ENCODE measurements around the gene TNFRSF1A. TPM values are rescaled to one million over a fixed set of nuclear protein-coding genes. Genes with fewer than 3 reads are reported as not detected.

TNFRSF1A gene
- total RNA-seq, 1 experiment from 2014 or later: 91.5 TPM

- CTCF ChIA-PET: no interaction called here
- Histone ChIP-seq H3K4me1 (ENCODE audit: insufficient read depth, low read length, poor library complexity, severe bottlenecking) (peaks cover 15% of the 10 kb centered on the region), H3K27me3 (replicated peaks; ENCODE audit: insufficient read depth, low read depth, low read length, poor library complexity) (no peaks in the 10 kb centered on the region), H3K36me3 (ENCODE audit: insufficient read depth, low read length, poor library complexity, severe bottlenecking) (no peaks in the 10 kb centered on the region), H3K27ac (ENCODE audit: low read depth, low read length, poor library complexity, severe bottlenecking) (no peak overlapping the region), H3K9me3 (ENCODE audit: low read depth, low read length, poor library complexity, severe bottlenecking) (no peaks in the 10 kb centered on the region), H3K4me3 (ENCODE audit: low read depth, low read length, poor library complexity, severe bottlenecking) (no peak overlapping the region)
- TF ChIP-seq CTCF (conservative IDR thresholded peaks at IDR 0.05; ENCODE audit: low read depth, low read length): no peak
- TF ChIP-seq EZH2 (IDR thresholded peaks at IDR 0.05; ENCODE audit: borderline replicate concordance, low read depth, low read length, poor library complexity, severe bottlenecking): no peak
- intact Hi-C loops (cut with micrococcal nuclease; ENCODE audit: unreplicated experiment): no loop called here
- BruUV-seq (replicated peaks): no TSS peak
- DNase-seq (ENCODE audit: low spot score): no peak
- POLR2A ChIA-PET (ENCODE audit: low non-redundant PET): no interaction called here
These were observed 28.7 kb upstream of the TNFRSF1A start for GRCh38 chr12:6370576-6370935.

- BruUV-seq (replicated peaks): no TSS peak
- ChIA-PET POLR2A (ENCODE audit: low non-redundant PET) (no interaction called here), CTCF (no interaction called here)
- intact Hi-C loops (cut with micrococcal nuclease; ENCODE audit: unreplicated experiment): no loop called here
- Histone ChIP-seq H3K4me1 (ENCODE audit: insufficient read depth, low read length, poor library complexity, severe bottlenecking) (peaks cover 15% of the 10 kb centered on the region), H3K27ac (ENCODE audit: low read depth, low read length, poor library complexity, severe bottlenecking) (no peak overlapping the region), H3K4me3 (ENCODE audit: low read depth, low read length, poor library complexity, severe bottlenecking) (no peak overlapping the region), H3K27me3 (replicated peaks; ENCODE audit: insufficient read depth, low read depth, low read length, poor library complexity) (no peaks in the 10 kb centered on the region), H3K36me3 (ENCODE audit: insufficient read depth, low read length, poor library complexity, severe bottlenecking) (no peaks in the 10 kb centered on the region), H3K9me3 (ENCODE audit: low read depth, low read length, poor library complexity, severe bottlenecking) (no peaks in the 10 kb centered on the region)
- TF ChIP-seq CTCF (conservative IDR thresholded peaks at IDR 0.05; ENCODE audit: low read depth, low read length) (no peak), EZH2 (IDR thresholded peaks at IDR 0.05; ENCODE audit: borderline replicate concordance, low read depth, low read length, poor library complexity, severe bottlenecking) (no peak)
- DNase-seq (ENCODE audit: low spot score): no peak
These were observed 28.2 kb upstream of the TNFRSF1A start for GRCh38 chr12:6369916-6370575.

GRCh38 chr12:6368906-6369525 lies 27.1 kb upstream of the TNFRSF1A start:
- intact Hi-C loops (cut with micrococcal nuclease; ENCODE audit: unreplicated experiment): no loop called here
- Histone ChIP-seq H3K9me3 (ENCODE audit: low read depth, low read length, poor library complexity, severe bottlenecking) (no peaks in the 10 kb centered on the region), H3K4me3 (ENCODE audit: low read depth, low read length, poor library complexity, severe bottlenecking) (no peak overlapping the region), H3K4me1 (ENCODE audit: insufficient read depth, low read length, poor library complexity, severe bottlenecking) (peaks cover 15% of the 10 kb centered on the region), H3K27ac (ENCODE audit: low read depth, low read length, poor library complexity, severe bottlenecking) (no peak overlapping the region), H3K36me3 (ENCODE audit: insufficient read depth, low read length, poor library complexity, severe bottlenecking) (no peaks in the 10 kb centered on the region), H3K27me3 (replicated peaks; ENCODE audit: insufficient read depth, low read depth, low read length, poor library complexity) (no peaks in the 10 kb centered on the region)
- TF ChIP-seq CTCF (conservative IDR thresholded peaks at IDR 0.05; ENCODE audit: low read depth, low read length) (no peak), EZH2 (IDR thresholded peaks at IDR 0.05; ENCODE audit: borderline replicate concordance, low read depth, low read length, poor library complexity, severe bottlenecking) (no peak)
- DNase-seq (ENCODE audit: low spot score): no peak
- ChIA-PET CTCF (no interaction called here), POLR2A (ENCODE audit: low non-redundant PET) (no interaction called here)
- BruUV-seq (replicated peaks): no TSS peak
